PC-3 (cell line): ENCODE measurements around the gene DGCR2. TPM values are rescaled to one million over a fixed set of nuclear protein-coding genes. Genes with fewer than 3 reads are reported as not detected.

Experiments
- ATAC-seq: fragments of 200-7000 bp; cut with Tn5 transposase; 2 replicates; pipeline ENCODE4 v1.9.1; 2020; ENCODE audit warnings: mild to moderate bottlenecking, moderate library complexity
- BruUV-seq: library from RNA; stranded (reverse); fragments of 400-500 nt; replicated peaks from 2 replicates; lab custom pipeline; 2021; lab: Mats Ljungman, UMichigan
- CTCF ChIA-PET: fragments of 300-600 bp; sonication (Branson Sonifier 250); formaldehyde crosslinking; loops from one replicate; lab custom pipeline; 2022; ENCODE audit warnings: antibody characterized with exemption; lab: Charles Lee
- POLR2A ChIA-PET: fragments of 300-600 bp; sonication (Branson Sonifier 250); formaldehyde crosslinking; loops from one replicate; lab custom pipeline; 2022; ENCODE audit warnings: antibody characterized with exemption; ENCODE audit not compliant: unreplicated experiment; lab: Charles Lee
- DNase-seq: peaks from one replicate; pipeline ENCODE4 v3.0.0-alpha.2; 2015
- H2AFZ ChIP-seq: fragments of 300-600 bp; sonication (generic); 2 replicates; pipeline ENCODE4 v1.6.0; 2016; ENCODE audit warnings: antibody characterized with exemption, low read length
- H3F3A ChIP-seq: fragments of 300-600 bp; sonication (generic); one replicate; pipeline ENCODE4 v1.6.0; 2017; ENCODE audit warnings: antibody characterized with exemption, low read length, control low read depth, mild to moderate bottlenecking; ENCODE audit not compliant: unreplicated experiment
- H3K27ac ChIP-seq: fragments of 300-600 bp; sonication (generic); 2 replicates; pipeline ENCODE4 v1.5.1; 2016; ENCODE audit warnings: mild to moderate bottlenecking, low read length
- H3K27me3 ChIP-seq: fragments of 300-600 bp; sonication (generic); 2 replicates; pipeline ENCODE4 v1.6.1; 2016; ENCODE audit warnings: low read length, mixed read lengths
- H3K36me3 ChIP-seq: fragments of 300-600 bp; sonication (generic); 2 replicates; pipeline ENCODE4 v1.6.1; 2016; ENCODE audit warnings: low read depth, mixed run types, low read length, mixed read lengths
- H3K4me1 ChIP-seq: fragments of 300-600 bp; sonication (generic); 2 replicates; pipeline ENCODE4 v1.5.1; 2016; ENCODE audit warnings: low read length; ENCODE audit not compliant: insufficient read depth
- H3K4me2 ChIP-seq: fragments of 300-600 bp; sonication (generic); 2 replicates; pipeline ENCODE4 v1.6.0; 2016; ENCODE audit warnings: low read length
- H3K4me3 ChIP-seq: fragments of 300-600 bp; sonication (generic); 2 replicates; pipeline ENCODE4 v1.5.1; 2016; ENCODE audit warnings: mild to moderate bottlenecking, low read length, mixed read lengths
- H3K79me2 ChIP-seq: fragments of 300-600 bp; sonication (generic); 2 replicates; pipeline ENCODE4 v1.6.1; 2017; ENCODE audit warnings: low read length, mixed read lengths
- H3K9ac ChIP-seq: fragments of 300-600 bp; sonication (generic); 2 replicates; pipeline ENCODE4 v1.6.0; 2016; ENCODE audit warnings: mild to moderate bottlenecking, low read length
- H3K9me2 ChIP-seq: fragments of 300-600 bp; sonication (generic); replicated peaks from 2 replicates; pipeline ENCODE4 v1.6.1; 2016; ENCODE audit warnings: mixed run types, low read length, mixed read lengths
- H3K9me3 ChIP-seq: fragments of 300-600 bp; sonication (generic); 2 replicates; pipeline ENCODE4 v1.6.1; 2016; ENCODE audit warnings: low read length, mixed read lengths
- H4K20me1 ChIP-seq: fragments of 300-600 bp; sonication (generic); 2 replicates; pipeline ENCODE4 v1.6.1; 2016; ENCODE audit warnings: low read length, mixed read lengths
- CTCF ChIP-seq: fragments of 300-600 bp; sonication (generic); conservative IDR thresholded peaks from 2 replicates; pipeline ENCODE4 v1.5.1; 2017; ENCODE audit warnings: antibody characterized with exemption, low read depth, mild to moderate bottlenecking, low read length
- EZH2 ChIP-seq: fragments of 300-600 bp; sonication (generic); IDR thresholded peaks from one replicate; pipeline ENCODE4 v1.6.1; 2017; ENCODE audit warnings: antibody characterized with exemption, mild to moderate bottlenecking, low read length; ENCODE audit not compliant: unreplicated experiment
- EZH2phosphoT487 ChIP-seq: fragments of 300-600 bp; sonication (generic); IDR thresholded peaks from 2 replicates; pipeline ENCODE4 v1.6.1; 2018; ENCODE audit warnings: mild to moderate bottlenecking, antibody characterized with exemption, low read length, borderline replicate concordance
- intact Hi-C: fragments of 100-400 bp; cut with micrococcal nuclease; formaldehyde crosslinking; loops from 2 replicates; pipeline ENCODE4 v1.9.0; 2023
- total RNA-seq: library from RNA; depleted of rRNA; stranded (reverse); fragments of >200 nt; gene quantifications from 2 replicates; pipeline ENCODE4 v1.2.3, GENCODE V29; 2014

DGCR2 gene
- total RNA-seq, 1 experiment from 2014 or later = 36.1 TPM

GRCh38 chr22:19131685-19132015 is 9.4 kb upstream of the DGCR2 start:
- ChIA-PET POLR2A (no interaction called here), CTCF (no interaction called here)
- H3K4me1 ChIP-seq = no peaks in the 10 kb centered on the region
- H2AFZ ChIP-seq = no peak overlapping the region
- ATAC-seq = no peak
- no peaks in the 10 kb centered on the region for H3K9me3 ChIP-seq
- no peaks in the 10 kb centered on the region for H4K20me1 ChIP-seq
- intact Hi-C loops = no loop called here
- no peak for DNase-seq
- no peaks in the 10 kb centered on the region for H3K27me3 ChIP-seq
- no TSS peak for BruUV-seq
- H3K36me3 ChIP-seq = no peaks in the 10 kb centered on the region
- H3K9ac ChIP-seq = no peak overlapping the region
- TF ChIP-seq EZH2phosphoT487 (no peak), CTCF (no peak), EZH2 (no peak)
- H3K79me2 ChIP-seq = no peaks in the 10 kb centered on the region
- H3K9me2 ChIP-seq = no peaks in the 10 kb centered on the region
- H3F3A ChIP-seq = no peaks in the 10 kb centered on the region
- H3K4me3 ChIP-seq = no peak overlapping the region
- no peak overlapping the region for H3K4me2 ChIP-seq
- H3K27ac ChIP-seq = no peak overlapping the region

- Histone ChIP-seq H3K9me2 (no peaks in the 10 kb centered on the region), H3K79me2 (no peaks in the 10 kb centered on the region), H3F3A (no peaks in the 10 kb centered on the region), H3K4me3 (no peak within 1 kb of the TSS), H3K36me3 (no peaks in the 10 kb centered on the region), H3K27ac (no peak within 1 kb of the TSS), H3K27me3 (no peaks in the 10 kb centered on the region), H3K4me2 (no peak within 1 kb of the TSS), H4K20me1 (no peaks in the 10 kb centered on the region), H3K9me3 (no peaks in the 10 kb centered on the region), H3K4me1 (no peaks in the 10 kb centered on the region), H3K9ac (no peak within 1 kb of the TSS), H2AFZ (no peak within 1 kb of the TSS)
- intact Hi-C loops = no loop called here
- DNase-seq (no peak), ATAC-seq (no peak)
- ChIA-PET POLR2A (no interaction called here), CTCF (no interaction called here)
- no TSS peak for BruUV-seq
- TF ChIP-seq EZH2phosphoT487 (no peak), EZH2 (no peak), CTCF (no peak)
Observed at GRCh38 chr22:19130959-19131684, 8.9 kb upstream of the DGCR2 start, which contains the start of gene TSSK2. Gene TSSK2, plus strand, starts transcription at chr22:19131308. Its CDS starts 92 bp downstream, at chr22:19131400.

- DNase-seq (no peak), ATAC-seq (no peak)
- Histone ChIP-seq H3K4me1 (no peaks in the 10 kb centered on the region), H2AFZ (no peak overlapping the region), H3K4me3 (no peak overlapping the region), H3K9me2 (no peaks in the 10 kb centered on the region), H3K79me2 (no peaks in the 10 kb centered on the region), H4K20me1 (no peaks in the 10 kb centered on the region), H3K36me3 (no peaks in the 10 kb centered on the region), H3K27ac (no peak overlapping the region), H3K9me3 (no peaks in the 10 kb centered on the region), H3K9ac (no peak overlapping the region), H3F3A (no peaks in the 10 kb centered on the region), H3K4me2 (no peak overlapping the region), H3K27me3 (no peaks in the 10 kb centered on the region)
- ChIA-PET POLR2A (no interaction called here), CTCF (no interaction called here)
- TF ChIP-seq EZH2phosphoT487 = no peak
- TF ChIP-seq CTCF = no peak
- no peak for TF ChIP-seq EZH2
- BruUV-seq = no TSS peak
- intact Hi-C loops = no loop called here
Observed at GRCh38 chr22:19129871-19130270, 7.7 kb upstream of the DGCR2 start.
